Measurements from ENCODE around the gene OR1F1.

DNA sequence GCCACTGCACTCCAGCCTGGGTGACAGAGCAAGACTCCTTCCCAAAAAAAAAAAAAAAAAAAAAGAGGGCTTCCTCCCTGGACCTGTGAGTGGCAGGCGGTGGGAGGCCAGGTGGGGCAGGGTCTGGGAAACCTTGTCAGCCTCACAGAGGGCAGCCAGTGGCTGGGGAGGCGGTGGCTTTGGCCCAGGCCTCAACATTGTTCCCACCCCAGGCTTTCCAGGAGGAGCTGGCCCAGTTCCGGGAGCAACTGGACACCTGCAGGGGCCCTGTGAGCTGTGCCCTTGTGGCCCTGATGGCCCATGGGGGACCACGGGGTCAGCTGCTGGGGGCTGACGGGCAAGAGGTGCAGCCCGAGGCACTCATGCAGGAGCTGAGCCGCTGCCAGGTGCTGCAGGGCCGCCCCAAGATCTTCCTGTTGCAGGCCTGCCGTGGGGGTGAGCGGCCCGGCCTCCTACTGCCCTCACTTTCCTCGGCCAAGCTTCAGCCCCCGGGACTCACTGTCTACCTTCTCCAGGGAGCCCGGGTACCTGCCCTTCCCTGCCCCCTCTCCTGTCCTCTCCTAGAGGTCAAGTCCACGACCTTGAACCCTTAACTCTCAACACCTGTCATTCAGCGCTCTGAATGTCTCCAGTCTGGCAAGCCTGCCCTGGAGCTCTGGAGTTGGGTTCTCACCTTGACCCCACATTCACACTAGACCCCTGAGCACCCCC lies 40.8 kb upstream of the OR1F1 start:
- no peak for TF ChIP-seq CTCF (IDR thresholded peaks at IDR 0.05)
- no peak for TF ChIP-seq POLR2A (IDR thresholded peaks at IDR 0.05)

Measured in uterus (tissue), 2 donors.